Astrocyte of the cerebellum (primary cell): Measurements from ENCODE around the gene VAMP7.
"Not testable (repeated sequence)": the region's sequence is repeated elsewhere in the genome, so short reads cannot be mapped to it uniquely, and the experiment has no call there.

ENCODE experiments used
- DNase-seq: peaks from one replicate; pipeline ENCODE4 v3.0.0-alpha.2; 2011; ENCODE audit warnings: low read depth
- H3K4me3 ChIP-seq: 2 replicates; pipeline ENCODE4 v1.5.1; 2011; ENCODE audit warnings: mild to moderate bottlenecking, low read depth, low read length, moderate library complexity
- in situ Hi-C: cut with HindIII; loops from 2 replicates; pipeline ENCODE4 v1.10.0; 2017; ENCODE audit warnings: low sequenced_read_pairs
- TF ChIP-seq, protein P1 (sequence below): IDR thresholded peaks from 2 replicates; pipeline ENCODE4 v1.5.1; 2012; ENCODE audit warnings: low read length, low read depth, moderate library complexity, mild to moderate bottlenecking; ENCODE audit errors: missing control alignments

Gene VAMP7

DNA sequence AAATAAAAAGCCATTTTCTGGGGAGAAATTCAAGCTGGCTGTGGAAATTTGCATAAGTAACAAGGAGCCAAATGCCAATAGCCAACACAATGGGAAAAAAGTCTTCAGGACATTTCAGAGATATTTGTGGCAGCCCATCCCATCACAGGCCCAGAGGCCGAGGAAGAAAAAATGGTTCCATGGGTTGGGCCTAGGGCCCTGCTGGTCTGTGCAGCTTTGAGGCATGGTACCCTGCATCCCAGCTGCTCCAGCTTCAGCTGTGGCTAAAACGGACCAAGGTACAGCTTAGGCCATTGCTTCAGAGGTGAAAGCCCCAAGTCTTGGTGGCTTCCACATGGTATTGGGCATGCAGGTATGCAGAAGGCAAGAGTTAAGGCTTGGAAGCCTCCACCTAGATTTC, 102.2 kb downstream of the VAMP7 start:
- in situ Hi-C loops, result no loop called here
- TF ChIP-seq, protein P1, sequence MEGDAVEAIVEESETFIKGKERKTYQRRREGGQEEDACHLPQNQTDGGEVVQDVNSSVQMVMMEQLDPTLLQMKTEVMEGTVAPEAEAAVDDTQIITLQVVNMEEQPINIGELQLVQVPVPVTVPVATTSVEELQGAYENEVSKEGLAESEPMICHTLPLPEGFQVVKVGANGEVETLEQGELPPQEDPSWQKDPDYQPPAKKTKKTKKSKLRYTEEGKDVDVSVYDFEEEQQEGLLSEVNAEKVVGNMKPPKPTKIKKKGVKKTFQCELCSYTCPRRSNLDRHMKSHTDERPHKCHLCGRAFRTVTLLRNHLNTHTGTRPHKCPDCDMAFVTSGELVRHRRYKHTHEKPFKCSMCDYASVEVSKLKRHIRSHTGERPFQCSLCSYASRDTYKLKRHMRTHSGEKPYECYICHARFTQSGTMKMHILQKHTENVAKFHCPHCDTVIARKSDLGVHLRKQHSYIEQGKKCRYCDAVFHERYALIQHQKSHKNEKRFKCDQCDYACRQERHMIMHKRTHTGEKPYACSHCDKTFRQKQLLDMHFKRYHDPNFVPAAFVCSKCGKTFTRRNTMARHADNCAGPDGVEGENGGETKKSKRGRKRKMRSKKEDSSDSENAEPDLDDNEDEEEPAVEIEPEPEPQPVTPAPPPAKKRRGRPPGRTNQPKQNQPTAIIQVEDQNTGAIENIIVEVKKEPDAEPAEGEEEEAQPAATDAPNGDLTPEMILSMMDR, result no peak
- DNase-seq, result no peak
- H3K4me3 ChIP-seq, result no peak overlapping the region

DNA sequence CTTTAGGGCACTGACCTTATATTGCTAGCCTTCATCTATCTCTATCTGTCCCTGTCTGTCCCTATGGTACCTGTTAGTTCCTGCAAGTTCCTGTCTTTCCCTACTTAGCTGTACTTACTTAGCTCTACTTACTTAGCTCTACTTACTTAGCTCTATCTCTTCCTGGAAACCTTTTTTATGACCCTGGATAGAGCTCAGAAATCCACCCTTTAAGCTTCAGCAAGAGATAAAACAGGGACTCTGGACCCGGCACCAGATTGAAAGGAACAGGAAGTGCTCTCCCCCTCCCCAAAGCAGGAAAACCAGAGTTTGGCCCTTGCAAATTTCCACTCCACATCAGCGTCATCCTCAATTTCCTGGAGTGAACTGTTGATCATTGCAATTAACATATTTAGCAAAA, 104.1 kb downstream of the VAMP7 start:
- H3K4me3 ChIP-seq, result no peak overlapping the region
- DNase-seq, result no peak
- TF ChIP-seq, protein P1, result no peak
- in situ Hi-C loops, result no loop called here

DNA sequence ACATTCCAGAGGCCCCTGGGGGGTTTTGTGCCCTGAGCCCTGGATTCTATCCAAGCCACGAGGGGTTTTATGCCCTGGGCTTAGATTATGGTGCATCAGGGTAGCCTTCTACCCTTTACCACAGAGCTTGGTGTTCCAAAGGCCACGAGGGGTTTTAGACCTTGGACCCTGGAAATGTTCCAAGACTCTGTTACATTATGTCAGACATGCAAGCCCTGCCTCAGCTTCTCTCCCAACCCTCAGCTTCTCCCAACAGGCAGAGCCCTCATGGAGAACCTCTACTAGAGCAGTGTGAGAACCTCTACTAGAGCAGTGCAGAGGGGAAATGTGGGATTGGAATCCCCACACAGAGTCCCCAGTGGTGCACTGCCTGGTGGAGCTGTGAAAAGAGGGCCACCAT, 105.8 kb downstream of the VAMP7 start:
- DNase-seq, in situ Hi-C loops, H3K4me3 ChIP-seq: not testable (repeated sequence)

DNA sequence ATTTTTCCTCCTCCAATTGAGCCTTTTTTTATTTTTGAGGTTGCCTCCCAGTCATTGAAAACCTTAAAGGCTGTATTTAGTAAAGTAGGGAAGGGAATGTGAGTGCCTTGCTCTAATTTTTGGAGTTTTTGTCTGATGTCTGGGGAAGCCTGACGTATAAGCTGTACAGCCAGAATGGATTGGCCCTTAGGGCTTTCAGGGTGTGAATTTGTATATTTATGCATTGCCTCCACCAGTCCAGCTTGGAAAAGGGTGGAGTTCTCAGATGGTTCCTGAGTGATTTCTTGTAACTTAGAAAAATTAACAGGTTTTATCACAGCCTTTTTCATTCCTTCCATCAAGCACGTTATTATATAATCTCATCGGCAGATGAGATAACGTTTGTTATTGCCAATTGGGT, 107.7 kb downstream of the VAMP7 start:
- in situ Hi-C loops, result no loop called here
- TF ChIP-seq, protein P1, result no peak
- DNase-seq, result no peak
- H3K4me3 ChIP-seq, result no peak overlapping the region
